BLaER1 treated with 17β-estradiol and CSF1 and Interleukin-3, amounts not matched to agents 10 nM and 100 nM (cell line): ENCODE results near the gene INSRR.
A peak's percentile ranks its signal among the peaks of the same experiment; 100 is the strongest.

Source experiments
- H3K27ac ChIP-seq, 11 experiments: shearing (Covaris generic); formaldehyde crosslinking; 2 replicates each; pipeline ENCODE4 v1.8.1; 2022
- H3K27me3 ChIP-seq, 11 experiments: shearing (Covaris generic); formaldehyde crosslinking; 2 replicates each; pipeline ENCODE4 v1.8.1; 2022
- H3K36me3 ChIP-seq, 11 experiments: shearing (Covaris generic); formaldehyde crosslinking; 2 replicates each; pipeline ENCODE4 v1.8.1; 2022
- H3K4me1 ChIP-seq, 10 experiments: shearing (Covaris generic); formaldehyde crosslinking; 2 replicates each; pipeline ENCODE4 v1.8.1; 2022
- H3K4me2 ChIP-seq, 11 experiments: shearing (Covaris generic); formaldehyde crosslinking; 2 replicates each; pipeline ENCODE4 v1.8.1; 2022
- H3K4me3 ChIP-seq, 10 experiments: shearing (Covaris generic); formaldehyde crosslinking; 2 replicates each; pipeline ENCODE4 v1.8.1; 2022
- H3K9ac ChIP-seq, 11 experiments: shearing (Covaris generic); formaldehyde crosslinking; 2 replicates each; pipeline ENCODE4 v1.8.1; 2022
- H3K9me3 ChIP-seq, 11 experiments: shearing (Covaris generic); formaldehyde crosslinking; replicated peaks in 1 of 11; 2 replicates each; pipeline ENCODE4 v1.8.1; 2022
- H4K20me1 ChIP-seq, 11 experiments: shearing (Covaris generic); formaldehyde crosslinking; 2 replicates each; pipeline ENCODE4 v1.8.1; 2022
- Cebpa-rat ChIP-seq, 11 experiments: shearing (Covaris generic); IDR thresholded peaks; 2 replicates each; pipeline ENCODE4 v1.8.1; 2022

Gene INSRR

DNA sequence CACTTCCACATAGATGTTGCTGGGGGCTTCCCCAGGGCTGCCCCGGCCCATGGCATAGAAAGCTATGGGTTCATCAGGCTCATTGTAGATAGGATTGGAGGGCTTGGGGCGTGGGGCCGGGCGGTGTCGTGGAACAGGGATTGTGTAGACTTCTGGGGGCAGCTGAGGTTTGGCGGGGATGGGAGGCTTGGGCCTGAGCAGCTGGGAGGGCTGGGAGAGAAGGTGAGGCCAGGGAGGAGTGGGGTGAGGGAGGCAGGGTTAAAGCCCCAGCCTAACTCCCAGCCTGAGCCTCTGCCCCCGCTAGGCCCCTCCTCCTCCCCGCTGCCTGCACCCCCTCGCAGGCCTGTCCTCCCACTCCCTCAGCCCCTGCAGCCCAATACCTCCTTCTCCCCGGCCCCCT lies 49.6 kb downstream of the INSRR start:
- no peak overlapping the region for H3K27ac ChIP-seq
- peaks cover 0 to 28% (median 14%) of the 10 kb centered on the region in 11 experiments; a peak in 12 of 22 replicates for H3K36me3 ChIP-seq
- H3K4me2 ChIP-seq: peak overlapping the region in 2 of 11 experiments; percentile 3 to 32; a peak in 1 of 22 replicates
- no peaks in the 10 kb centered on the region for H3K27me3 ChIP-seq
- peaks cover 52 to 91% (median 69%) of the 10 kb centered on the region in 10 experiments for H3K4me1 ChIP-seq
- no peak overlapping the region for H3K9ac ChIP-seq
- no peaks in the 10 kb centered on the region for H3K9me3 ChIP-seq
- TF ChIP-seq Cebpa-rat (IDR thresholded peaks at IDR 0.05): no peak
- H4K20me1 ChIP-seq: peaks cover 0 to 7% (median 0%) of the 10 kb centered on the region in 11 experiments; a peak in 2 of 22 replicates
- no peak overlapping the region for H3K4me3 ChIP-seq

DNA sequence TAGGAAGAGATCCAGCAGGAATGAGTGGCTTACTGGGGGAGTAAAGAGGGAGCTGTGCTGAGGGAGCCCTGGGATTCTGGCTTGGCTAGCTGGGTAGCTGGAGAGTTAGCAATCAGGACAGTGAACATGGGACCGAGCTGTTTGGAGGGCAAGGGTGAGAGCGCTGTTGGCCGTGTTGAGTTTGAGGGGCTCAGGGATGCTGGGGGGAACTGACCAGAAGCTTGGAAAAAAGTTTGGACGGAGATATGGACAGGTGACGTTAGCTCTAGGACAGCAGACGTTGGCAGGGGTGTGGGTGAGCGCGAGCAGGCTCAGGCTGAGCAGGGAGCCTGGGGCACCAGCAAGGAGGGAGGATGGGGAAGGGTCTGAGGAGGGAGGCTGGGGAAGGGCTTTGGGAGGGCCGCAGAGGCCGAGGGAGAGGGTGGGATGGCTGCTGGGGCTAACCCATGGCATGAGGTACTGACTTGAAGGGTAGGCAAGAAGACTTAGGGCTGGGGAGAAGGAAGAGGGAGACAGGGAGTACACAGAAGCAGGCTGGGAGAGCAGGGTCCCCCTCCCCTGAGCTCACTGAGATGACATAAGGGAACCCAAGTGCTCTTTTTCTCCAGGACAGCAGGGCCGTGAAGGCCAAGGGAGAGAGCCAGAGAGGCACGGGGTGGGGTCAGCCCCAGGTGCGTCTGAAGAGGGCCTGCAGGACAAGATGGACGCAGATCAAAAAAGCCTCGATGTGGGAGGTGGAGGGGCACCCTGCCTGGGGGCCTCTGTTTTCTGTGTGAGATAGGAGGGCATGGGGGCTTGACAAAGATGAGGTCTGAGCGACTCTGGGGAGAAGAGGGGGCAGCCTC lies 50.5 kb downstream of the INSRR start:
- Histone ChIP-seq H3K4me1 (peaks cover 52 to 91% (median 69%) of the 10 kb centered on the region in 10 experiments), H3K36me3 (peaks cover 0 to 30% (median 14%) of the 10 kb centered on the region in 11 experiments; a peak in 12 of 22 replicates), H3K9ac (0 out of 22 replicates have a peak overlapping the region, but pooled peaks of 1 of the 11 experiments have one; percentile 8), H3K4me2 (peak overlapping the region; percentile 32 to 92 (median 71)), H3K27ac (peak overlapping the region in 7 of 11 experiments; percentile 0 to 24 (median 14); a peak in 4 of 22 replicates), H3K9me3 (no peaks in the 10 kb centered on the region), H4K20me1 (peaks cover 0 to 7% (median 0%) of the 10 kb centered on the region in 11 experiments; a peak in 4 of 22 replicates), H3K4me3 (no peak overlapping the region), H3K27me3 (no peaks in the 10 kb centered on the region)
- no peak for TF ChIP-seq Cebpa-rat (IDR thresholded peaks at IDR 0.05)

DNA sequence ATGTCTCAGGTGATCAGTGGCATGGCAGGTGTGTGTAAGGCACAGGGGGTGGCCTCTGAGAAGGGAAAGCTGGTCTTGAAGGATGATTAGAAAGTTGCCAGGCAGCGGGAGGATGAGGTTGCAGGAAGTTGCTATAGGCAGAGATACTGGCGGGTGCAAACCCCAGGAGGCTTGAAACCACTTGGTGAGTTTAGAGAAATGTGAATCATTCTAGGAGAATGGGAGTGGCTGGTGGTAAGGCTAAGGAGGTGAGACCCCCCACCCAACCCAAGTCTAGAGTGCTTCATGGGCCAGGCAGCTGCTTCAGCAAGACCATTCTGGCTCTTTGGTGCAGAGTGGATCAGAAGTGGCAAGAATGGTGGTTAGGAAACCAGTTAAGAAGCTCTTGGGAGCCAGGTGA lies 51.3 kb downstream of the INSRR start:
- no peaks in the 10 kb centered on the region for H3K27me3 ChIP-seq
- peaks cover 0 to 29% (median 14%) of the 10 kb centered on the region in 11 experiments; a peak in 12 of 22 replicates for H3K36me3 ChIP-seq
- no peaks in the 10 kb centered on the region for H3K9me3 ChIP-seq
- H3K4me3 ChIP-seq: no peak overlapping the region
- H3K4me2 ChIP-seq: peak overlapping the region; percentile 15 to 92 (median 71)
- H3K4me1 ChIP-seq: peaks cover 52 to 91% (median 69%) of the 10 kb centered on the region in 10 experiments
- no peak for TF ChIP-seq Cebpa-rat (IDR thresholded peaks at IDR 0.05)
- peaks cover 0 to 9% (median 0%) of the 10 kb centered on the region in 11 experiments; a peak in 4 of 22 replicates for H4K20me1 ChIP-seq
- 0 out of 22 replicates have a peak overlapping the region, but pooled peaks of 1 of the 11 experiments have one; percentile 8 for H3K9ac ChIP-seq
- H3K27ac ChIP-seq: peak overlapping the region in 3 of 11 experiments; percentile 8 to 18 (median 14); a peak in 2 of 22 replicates

DNA sequence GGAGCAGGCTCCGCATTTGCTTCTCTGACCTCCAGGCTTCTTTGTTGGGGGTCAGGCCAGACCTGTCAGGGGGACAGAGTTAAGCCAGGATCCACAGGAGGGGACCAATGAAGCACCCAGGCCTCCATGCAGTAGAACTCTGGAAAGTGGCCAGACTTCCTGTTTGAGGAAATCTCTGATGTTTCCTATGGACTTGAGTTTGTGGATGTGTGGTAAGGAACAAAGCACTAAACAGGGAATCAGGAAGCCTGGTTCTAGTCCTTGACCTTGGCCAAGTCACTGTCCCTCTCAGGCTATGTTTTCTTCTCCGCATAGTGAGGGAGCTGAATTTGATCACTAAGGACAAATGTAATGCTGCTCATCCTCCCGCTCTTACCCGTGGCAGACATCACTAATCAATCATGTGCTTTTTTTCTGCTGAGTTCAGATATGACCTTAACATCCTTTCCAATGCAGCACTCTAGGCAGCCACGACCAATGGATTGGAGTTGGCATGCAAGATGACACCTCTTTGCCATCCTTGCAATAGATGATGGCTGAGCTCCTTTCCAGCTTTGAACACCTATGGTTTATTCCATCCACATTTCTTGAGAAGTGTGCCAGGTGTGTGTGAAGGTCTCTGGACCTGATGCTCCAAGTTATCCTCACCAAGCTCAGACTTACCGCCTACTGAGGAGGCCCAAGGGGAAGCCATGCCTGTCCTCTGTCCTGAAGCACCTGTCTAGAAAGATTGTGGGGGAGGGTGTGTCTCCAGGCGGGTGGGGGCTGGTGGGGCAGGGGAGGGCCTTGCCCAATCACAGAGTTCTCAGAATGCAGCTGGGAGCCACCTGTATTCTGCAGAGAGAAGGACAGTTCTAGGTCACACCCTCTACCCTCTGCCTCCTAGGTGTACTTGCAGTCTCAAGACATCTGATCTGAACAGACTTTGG lies 52.1 kb downstream of the INSRR start:
- Histone ChIP-seq H3K27me3 (no peaks in the 10 kb centered on the region), H4K20me1 (peaks cover 0 to 14% (median 0%) of the 10 kb centered on the region in 11 experiments; a peak in 5 of 22 replicates), H3K9ac (no peak overlapping the region; a peak in 1 of 22 replicates), H3K4me3 (no peak overlapping the region), H3K36me3 (peaks cover 3 to 25% (median 15%) of the 10 kb centered on the region in 11 experiments; a peak in 19 of 22 replicates), H3K27ac (peak overlapping the region in 3 of 11 experiments; percentile 25 to 38 (median 31); a peak in 6 of 22 replicates), H3K4me1 (peaks cover 58 to 91% (median 69%) of the 10 kb centered on the region in 10 experiments), H3K9me3 (no peaks in the 10 kb centered on the region), H3K4me2 (peak overlapping the region; percentile 47 to 94 (median 77))
- TF ChIP-seq Cebpa-rat (IDR thresholded peaks at IDR 0.05): no peak

DNA sequence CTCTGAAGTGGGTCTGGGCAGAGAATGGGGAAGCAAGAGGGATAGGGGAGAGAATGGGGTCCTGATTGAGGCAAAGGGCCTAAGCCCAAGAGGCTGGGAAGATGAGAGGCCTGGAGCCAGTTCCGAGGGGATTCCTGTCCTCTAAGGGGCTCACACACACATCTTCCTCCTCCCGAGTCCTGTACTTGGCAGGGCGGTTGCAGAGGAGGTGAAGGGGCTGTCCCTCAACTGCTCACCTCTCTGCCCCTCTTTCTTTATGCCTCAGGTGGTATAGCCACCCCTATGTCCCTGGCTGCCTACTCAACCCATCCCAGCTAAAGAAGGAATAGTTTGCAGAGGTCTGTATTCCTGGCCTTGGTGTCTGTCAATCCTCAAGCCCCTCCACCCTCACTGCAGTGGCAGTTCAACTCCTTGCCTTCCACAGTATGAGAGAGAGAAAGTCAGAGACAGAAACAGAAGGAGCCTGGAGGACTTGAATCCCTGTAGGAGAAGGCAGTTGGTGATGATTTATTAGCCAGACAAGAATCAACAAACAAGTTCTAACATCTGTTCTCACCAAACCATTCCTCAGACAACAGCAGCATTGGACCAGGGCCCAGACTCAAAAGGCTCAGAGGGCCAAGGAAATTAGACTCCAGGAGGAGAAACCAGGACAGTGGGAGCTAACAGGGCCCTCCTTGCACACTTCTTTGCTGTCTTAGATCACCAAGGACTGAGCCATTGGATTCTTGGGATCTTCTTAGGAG lies 53.0 kb downstream of the INSRR start:
- Histone ChIP-seq H3K4me1 (peaks cover 62 to 91% (median 71%) of the 10 kb centered on the region in 10 experiments), H3K27ac (peak overlapping the region in 4 of 11 experiments; percentile 0 to 38 (median 28); a peak in 8 of 22 replicates), H3K36me3 (peaks cover 11 to 33% (median 22%) of the 10 kb centered on the region in 11 experiments), H3K27me3 (no peaks in the 10 kb centered on the region), H3K9ac (no peak overlapping the region; a peak in 1 of 22 replicates), H3K4me3 (no peak overlapping the region), H3K9me3 (no peaks in the 10 kb centered on the region), H4K20me1 (peaks cover 0 to 17% (median 0%) of the 10 kb centered on the region in 11 experiments; a peak in 6 of 22 replicates), H3K4me2 (peak overlapping the region in 6 of 11 experiments; percentile 3 to 94 (median 87); a peak in 11 of 22 replicates)
- no peak for TF ChIP-seq Cebpa-rat (IDR thresholded peaks at IDR 0.05)

DNA sequence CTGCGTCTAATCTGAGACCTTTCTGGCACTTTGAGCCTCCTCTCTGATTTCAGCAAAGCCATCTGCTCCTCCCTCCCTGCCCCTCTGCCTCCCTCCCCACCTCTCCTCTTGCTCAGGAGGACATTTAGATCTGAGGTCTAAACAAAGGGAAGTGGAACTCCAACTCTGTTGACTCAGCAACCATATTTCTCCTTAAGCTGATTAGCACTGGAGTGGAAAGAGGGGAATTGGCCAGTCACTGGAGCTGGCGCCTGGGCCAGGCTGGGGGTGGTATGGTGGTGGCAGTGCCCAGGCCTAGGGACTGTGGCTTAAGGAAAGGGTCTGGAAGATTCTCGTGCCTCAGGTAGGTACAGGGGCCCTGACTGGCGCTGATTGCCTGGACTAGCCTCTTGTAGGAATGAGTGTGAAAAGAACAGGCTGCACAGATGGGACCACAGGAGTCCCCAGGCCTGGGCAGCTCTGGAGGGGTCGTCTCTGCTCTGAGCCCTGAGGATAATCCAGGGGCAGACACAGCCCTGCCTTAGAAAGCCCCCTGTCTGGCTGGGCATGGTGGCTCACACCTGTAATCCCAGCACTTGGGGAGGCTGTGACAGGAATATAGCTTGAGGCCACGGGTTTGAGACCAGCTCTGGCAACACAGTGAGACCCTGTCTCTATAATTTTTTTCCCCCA lies 54.2 kb downstream of the INSRR start:
- H3K9me3 ChIP-seq: no peaks in the 10 kb centered on the region
- peaks cover 0 to 19% (median 4%) of the 10 kb centered on the region in 11 experiments; a peak in 8 of 22 replicates for H4K20me1 ChIP-seq
- peak overlapping the region in 9 of 11 experiments; percentile 2 to 69 (median 50); a peak in 10 of 22 replicates for H3K9ac ChIP-seq
- no peaks in the 10 kb centered on the region for H3K27me3 ChIP-seq
- H3K4me2 ChIP-seq: peak overlapping the region; percentile 25 to 94 (median 64); a peak in 21 of 22 replicates
- peaks cover 24 to 46% (median 32%) of the 10 kb centered on the region in 11 experiments for H3K36me3 ChIP-seq
- TF ChIP-seq Cebpa-rat (IDR thresholded peaks at IDR 0.05): no peak
- no peak overlapping the region for H3K4me3 ChIP-seq
- H3K27ac ChIP-seq: peak overlapping the region; percentile 24 to 83 (median 59); a peak in 17 of 22 replicates
- peaks cover 62 to 92% (median 73%) of the 10 kb centered on the region in 10 experiments for H3K4me1 ChIP-seq

DNA sequence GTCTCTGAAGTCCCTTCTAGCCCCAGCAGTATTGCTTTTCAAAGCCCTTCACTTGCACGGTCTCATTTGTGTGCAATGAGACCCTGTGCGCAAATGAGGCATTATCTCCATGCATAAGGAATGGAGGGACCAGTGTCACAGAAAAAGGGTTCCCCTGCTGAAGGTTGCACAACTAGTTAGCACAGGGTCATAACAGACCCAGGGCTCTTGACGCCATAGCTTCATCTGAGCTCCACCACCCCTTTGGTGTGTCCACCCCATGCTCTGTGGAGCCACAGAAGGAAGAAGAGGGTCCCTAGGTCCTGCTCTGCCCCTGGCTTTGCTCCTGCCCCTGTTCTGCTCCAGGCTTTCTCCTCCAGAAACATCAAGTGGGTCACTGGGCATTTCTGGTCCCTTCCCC lies 54.9 kb downstream of the INSRR start:
- Histone ChIP-seq H3K4me3 (no peak overlapping the region), H3K36me3 (peaks cover 30 to 51% (median 39%) of the 10 kb centered on the region in 11 experiments), H3K4me1 (peaks cover 61 to 85% (median 69%) of the 10 kb centered on the region in 10 experiments), H3K4me2 (peak overlapping the region; percentile 25 to 94 (median 64); a peak in 20 of 22 replicates), H3K9ac (peak overlapping the region in 6 of 11 experiments; percentile 21 to 36 (median 28); a peak in 5 of 22 replicates), H3K27me3 (no peaks in the 10 kb centered on the region), H4K20me1 (peaks cover 0 to 19% (median 4%) of the 10 kb centered on the region in 11 experiments; a peak in 8 of 22 replicates), H3K27ac (peak overlapping the region in 7 of 11 experiments; percentile 26 to 83 (median 55); a peak in 12 of 22 replicates), H3K9me3 (no peaks in the 10 kb centered on the region)
- 0 out of 22 replicates have a peak, but pooled peaks of 1 of the 11 experiments have one; percentile 8 for TF ChIP-seq Cebpa-rat (IDR thresholded peaks at IDR 0.05)
